ENCODE measurements around the gene SNTG2.
"Not testable (repeated sequence)": the region's sequence is repeated elsewhere in the genome, so short reads cannot be mapped to it uniquely, and the experiment has no call there.

Gene SNTG2

DNA sequence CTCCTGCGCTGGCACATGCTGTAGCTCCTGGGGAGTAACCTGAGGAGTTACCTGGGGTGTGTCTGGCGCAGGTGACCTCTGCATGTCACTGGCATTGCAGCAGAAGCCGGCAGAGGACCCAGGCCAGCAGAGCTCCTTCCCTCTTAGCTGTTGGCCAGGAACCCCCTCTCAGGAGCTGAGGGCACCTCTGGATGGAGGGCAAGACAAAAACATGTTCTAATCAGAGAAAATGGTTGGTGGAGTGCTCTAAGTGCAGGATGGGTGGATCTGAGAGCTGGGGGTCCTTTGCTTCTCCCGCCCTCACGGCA, 44.9 kb upstream of the SNTG2 start:
- H3K27me3 ChIP-seq (ENCODE audit: insufficient read depth, low read depth, severe bottlenecking), result no peaks in the 10 kb centered on the region
- TF ChIP-seq CTCF (IDR thresholded peaks at IDR 0.05; ENCODE audit: low read depth, low read length), result no peak
- H3K4me3 ChIP-seq (ENCODE audit: low read depth, low read length), result no peak overlapping the region
- H3K27ac ChIP-seq, result no peak overlapping the region
- H3K9me3 ChIP-seq (ENCODE audit: severe bottlenecking), result no peaks in the 10 kb centered on the region
- DNase-seq, result no peak
- no peaks in the 10 kb centered on the region for H3K36me3 ChIP-seq

DNA sequence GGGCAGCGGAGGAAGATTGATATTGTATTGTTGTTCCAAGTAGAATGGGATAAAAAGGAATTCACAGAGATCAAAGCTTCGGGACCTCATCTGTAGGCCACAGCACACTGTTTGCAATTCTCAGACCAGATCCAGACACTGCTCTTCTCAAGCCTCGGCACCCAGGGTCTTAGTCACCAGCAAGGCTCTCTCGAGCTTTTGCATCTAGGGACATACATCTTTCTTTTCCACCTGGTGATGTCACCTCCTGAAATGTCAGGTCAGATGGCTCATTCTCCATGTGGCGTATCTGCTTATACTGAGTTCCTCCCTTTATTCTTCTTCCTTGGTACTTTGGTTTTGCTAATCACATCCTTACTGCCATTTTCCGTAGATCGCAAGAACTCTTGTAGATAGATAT, 42.9 kb upstream of the SNTG2 start:
- Histone ChIP-seq H3K4me3 (ENCODE audit: low read depth, low read length) (no peak overlapping the region), H3K27ac (no peak overlapping the region), H3K36me3 (no peaks in the 10 kb centered on the region), H3K9me3 (ENCODE audit: severe bottlenecking) (no peaks in the 10 kb centered on the region), H3K27me3 (ENCODE audit: insufficient read depth, low read depth, severe bottlenecking) (no peaks in the 10 kb centered on the region)
- TF ChIP-seq CTCF (IDR thresholded peaks at IDR 0.05; ENCODE audit: low read depth, low read length), result no peak
- DNase-seq, result no peak

DNA sequence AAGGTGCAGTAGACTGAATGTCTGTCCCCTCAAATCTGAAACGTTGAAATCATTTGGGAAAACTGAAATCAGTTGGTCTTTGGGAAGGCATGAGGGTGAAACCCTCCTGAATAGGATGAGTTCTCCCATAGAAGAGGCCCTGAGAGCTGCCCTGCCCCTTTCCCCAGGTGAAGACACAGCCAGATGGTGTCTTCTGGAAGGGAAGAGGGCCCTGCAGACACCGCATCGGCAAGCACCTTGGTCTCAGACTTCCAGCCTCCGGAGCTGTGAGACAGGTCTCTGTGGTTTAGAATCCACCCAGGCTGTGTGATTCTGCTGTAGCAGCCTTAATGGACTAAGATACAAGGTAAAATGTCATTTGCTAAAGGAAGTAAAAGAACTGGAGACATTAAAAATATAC, 42.1 kb upstream of the SNTG2 start:
- no peaks in the 10 kb centered on the region for H3K27me3 ChIP-seq (ENCODE audit: insufficient read depth, low read depth, severe bottlenecking)
- no peak for TF ChIP-seq CTCF (IDR thresholded peaks at IDR 0.05; ENCODE audit: low read depth, low read length)
- no peak overlapping the region for H3K4me3 ChIP-seq (ENCODE audit: low read depth, low read length)
- H3K36me3 ChIP-seq, result no peaks in the 10 kb centered on the region
- H3K27ac ChIP-seq, result no peak overlapping the region
- DNase-seq, result no peak
- no peaks in the 10 kb centered on the region for H3K9me3 ChIP-seq (ENCODE audit: severe bottlenecking)

DNA sequence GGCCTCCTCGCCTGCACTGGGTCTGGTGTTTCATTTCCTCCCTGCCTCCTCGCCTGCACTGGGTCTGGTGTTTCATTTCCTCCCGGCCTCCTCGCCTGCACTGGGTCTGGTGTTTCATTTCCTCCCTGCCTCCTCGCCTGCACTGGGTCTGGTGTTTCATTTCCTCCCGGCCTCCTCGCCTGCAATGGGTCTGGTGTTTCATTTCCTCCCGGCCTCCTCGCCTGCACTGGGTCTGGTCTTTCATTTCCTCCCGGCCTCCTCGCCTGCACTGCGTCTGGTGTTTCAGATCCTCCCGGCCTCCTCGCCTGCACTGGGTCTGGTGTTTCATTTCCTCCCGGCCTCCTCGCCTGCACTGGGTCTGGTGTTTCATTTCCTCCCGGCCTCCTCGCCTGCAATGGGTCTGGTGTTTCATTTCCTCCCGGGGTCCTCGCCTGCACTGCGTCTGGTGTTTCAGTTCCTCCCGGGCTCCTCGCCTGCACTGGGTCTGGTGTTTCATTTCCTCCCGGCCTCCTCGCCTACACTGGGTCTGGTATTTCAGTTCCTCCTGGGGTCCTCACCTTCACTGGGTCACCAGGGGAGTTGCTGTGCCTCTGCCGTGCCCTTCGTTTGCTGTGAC, 40.8 kb upstream of the SNTG2 start:
- not testable (repeated sequence) for H3K36me3 ChIP-seq; H3K9me3 ChIP-seq (ENCODE audit: severe bottlenecking); H3K4me3 ChIP-seq (ENCODE audit: low read depth, low read length); H3K27me3 ChIP-seq (ENCODE audit: insufficient read depth, low read depth, severe bottlenecking); DNase-seq; H3K27ac ChIP-seq

DNA sequence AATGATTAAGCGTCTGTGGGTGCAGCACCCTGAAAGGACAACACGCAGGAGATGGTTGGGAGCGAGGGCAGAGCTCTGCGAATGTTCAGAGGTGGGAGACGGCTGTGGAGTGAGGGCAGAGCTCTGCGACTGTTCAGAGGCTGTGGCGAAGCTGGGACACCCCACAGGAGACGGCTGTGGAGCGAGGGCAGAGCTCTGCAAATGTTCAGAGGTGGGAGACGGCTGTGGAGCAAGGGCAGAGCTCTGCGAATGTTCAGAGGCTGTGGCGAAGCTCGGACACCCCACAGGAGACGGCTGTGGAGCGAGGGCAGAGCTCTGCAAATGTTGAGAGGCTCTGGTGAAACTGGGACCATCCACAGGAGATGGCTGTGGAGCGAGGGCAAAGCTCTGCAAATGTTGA, 40.0 kb upstream of the SNTG2 start:
- Histone ChIP-seq H3K9me3 (ENCODE audit: severe bottlenecking) (no peaks in the 10 kb centered on the region), H3K27ac (no peak overlapping the region), H3K36me3 (no peaks in the 10 kb centered on the region), H3K27me3 (ENCODE audit: insufficient read depth, low read depth, severe bottlenecking) (no peaks in the 10 kb centered on the region), H3K4me3 (ENCODE audit: low read depth, low read length) (no peak overlapping the region)
- no peak for TF ChIP-seq CTCF (IDR thresholded peaks at IDR 0.05; ENCODE audit: low read depth, low read length)
- DNase-seq, result no peak

DNA sequence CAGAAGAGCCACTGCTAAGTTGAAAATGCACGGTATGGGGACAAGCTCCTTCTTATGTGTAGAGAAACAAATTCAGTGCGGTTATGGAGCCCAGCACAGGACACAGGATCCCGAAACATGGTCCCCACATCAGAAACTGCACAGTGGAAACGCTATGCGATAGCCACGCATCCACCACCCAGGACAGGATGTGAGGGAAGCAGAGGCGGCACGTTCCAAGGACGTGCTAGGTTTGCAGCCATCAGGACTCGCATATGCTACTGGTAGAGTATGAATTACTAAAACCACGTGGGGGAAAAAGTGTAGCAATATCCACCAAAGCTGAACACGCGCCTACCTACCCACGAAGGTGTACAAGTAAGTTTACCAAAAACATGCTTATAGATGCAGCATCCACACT, 34.7 kb upstream of the SNTG2 start:
- no peak for TF ChIP-seq CTCF (IDR thresholded peaks at IDR 0.05; ENCODE audit: low read depth, low read length)
- H3K36me3 ChIP-seq, result no peaks in the 10 kb centered on the region
- H3K4me3 ChIP-seq (ENCODE audit: low read depth, low read length), result no peak overlapping the region
- no peak overlapping the region for H3K27ac ChIP-seq
- no peaks in the 10 kb centered on the region for H3K27me3 ChIP-seq (ENCODE audit: insufficient read depth, low read depth, severe bottlenecking)
- DNase-seq, result no peak
- H3K9me3 ChIP-seq (ENCODE audit: severe bottlenecking), result peaks cover 3% of the 10 kb centered on the region

Data from WERI-Rb-1 (cell line).